H1 (cell line): ENCODE measurements around the gene BTAF1. TPM values are rescaled to one million over a fixed set of nuclear protein-coding genes. Genes with fewer than 3 reads are reported as not detected.

Source experiments
- CTCF ChIA-PET: fragments of 300-600 bp; sonication (Branson Sonifier 250); formaldehyde crosslinking; loops from one replicate; lab custom pipeline; 2021; ENCODE audit not compliant: partially characterized antibody; lab: Charles Lee
- POLR2A ChIA-PET: fragments of 300-600 bp; sonication (Branson Sonifier 250); formaldehyde crosslinking; loops from one replicate; lab custom pipeline; 2021; ENCODE audit warnings: inconsistent platforms; ENCODE audit not compliant: partially characterized antibody; lab: Charles Lee
- DNase-seq, 2 experiments: peaks; one replicate each; pipeline versions ENCODE4 v3.0.0 to v3.0.0-alpha.2; 2010 to 2022; ENCODE audit warnings: low spot score in 2 of 2, low read depth in 1 of 2, mixed read lengths in 1 of 2
- FAIRE-seq: peaks from 2 replicates; lab custom pipeline; 2011; peaks lifted over from hg19 to GRCh38; lab: Jason Lieb, UNC
- H2AFZ ChIP-seq: 2 replicates; pipeline ENCODE4 v1.8.1; 2012; ENCODE audit warnings: low read length, inconsistent platforms
- H2AK5ac ChIP-seq: 2 replicates; pipeline ENCODE4 v1.6.1; 2013; ENCODE audit warnings: low read depth, low read length
- H2BK120ac ChIP-seq: replicated peaks from 2 replicates; pipeline ENCODE3; 2013; ENCODE audit warnings: low read depth, low read length, inconsistent platforms
- H2BK12ac ChIP-seq: 2 replicates; pipeline ENCODE4 v1.6.1; 2013; ENCODE audit warnings: low read depth, low read length
- H2BK15ac ChIP-seq: 2 replicates; pipeline ENCODE4 v1.6.1; 2013; ENCODE audit warnings: low read length
- H2BK20ac ChIP-seq: 2 replicates; pipeline ENCODE4 v1.6.1; 2013; ENCODE audit warnings: low read length
- H2BK5ac ChIP-seq: 2 replicates; pipeline ENCODE4 v1.6.1; 2013; ENCODE audit warnings: low read depth, low read length
- H3K14ac ChIP-seq: 2 replicates; pipeline ENCODE4 v1.6.1; 2013; ENCODE audit warnings: inconsistent platforms; ENCODE audit not compliant: insufficient read length
- H3K18ac ChIP-seq: 2 replicates; pipeline ENCODE4 v1.6.1; 2013; ENCODE audit warnings: low read length; ENCODE audit errors: extremely low read depth
- H3K23ac ChIP-seq: 2 replicates; pipeline ENCODE4 v1.6.1; 2013; ENCODE audit warnings: inconsistent platforms; ENCODE audit not compliant: insufficient read length
- H3K23me2 ChIP-seq: 2 replicates; pipeline ENCODE4 v1.6.1; 2013; ENCODE audit warnings: low read depth, low read length
- H3K27ac ChIP-seq: 2 replicates; pipeline ENCODE4 v1.6.1; 2011; ENCODE audit warnings: low read depth, low read length, inconsistent platforms
- H3K27me3 ChIP-seq, 4 experiments: replicated peaks in 1 of 4; 1 replicate in 1 of 4; 2 replicates in 3 of 4; pipeline versions ENCODE4 v1.6.1 to v1.8.1; 2011 to 2013; ENCODE audit warnings: low read length in 3 of 4, mild to moderate bottlenecking in 3 of 4, inconsistent platforms in 2 of 4, mixed read lengths in 2 of 4, moderate library complexity in 1 of 4; ENCODE audit not compliant: control insufficient read depth in 3 of 4, insufficient read depth in 3 of 4; ENCODE audit errors: extremely low read depth in 1 of 4
- H3K36me3 ChIP-seq, 4 experiments: 2 replicates each; pipeline versions ENCODE4 v1.6.1 to v1.8.1; 2011 to 2013; ENCODE audit warnings: mild to moderate bottlenecking in 4 of 4, low read length in 3 of 4, moderate library complexity in 2 of 4, control low read depth in 1 of 4, inconsistent platforms in 1 of 4; ENCODE audit not compliant: insufficient read depth in 4 of 4, control insufficient read depth in 2 of 4
- H3K4ac ChIP-seq: replicated peaks from 2 replicates; pipeline ENCODE3; 2013; ENCODE audit warnings: low read length, low read depth, mixed read lengths, inconsistent platforms; ENCODE audit not compliant: insufficient read length
- H3K4me1 ChIP-seq, 4 experiments: replicated peaks in 1 of 4; 1 replicate in 1 of 4; 2 replicates in 3 of 4; pipeline versions ENCODE4 v1.6.1 to v1.8.1; 2011 to 2013; ENCODE audit warnings: low read length in 3 of 4, inconsistent platforms in 2 of 4, mixed read lengths in 1 of 4; ENCODE audit not compliant: insufficient read depth in 4 of 4, control insufficient read depth in 3 of 4
- H3K4me2 ChIP-seq, 2 experiments: 2 replicates each; pipeline versions ENCODE4 v1.6.1 to v1.8.1; 2011 to 2013; ENCODE audit warnings: low read depth in 2 of 2, low read length in 2 of 2, control low read depth in 1 of 2, inconsistent platforms in 1 of 2, mild to moderate bottlenecking in 1 of 2; ENCODE audit not compliant: insufficient read depth in 1 of 2
- H3K4me3 ChIP-seq, 4 experiments: fragments of 200-600, 300-600 bp in 1 of 4; sonication (generic), shearing (Covaris generic), sonication (Bioruptor Twin) in 1 of 4; 2 replicates each; pipeline versions ENCODE4 v1.5.1 to v1.8.1; 2011 to 2016; ENCODE audit warnings: low read length in 4 of 4, low read depth in 3 of 4, control low read depth in 2 of 4, inconsistent platforms in 2 of 4, mild to moderate bottlenecking in 2 of 4, mixed read lengths in 1 of 4, moderate library complexity in 1 of 4; ENCODE audit not compliant: insufficient read depth in 2 of 4; ENCODE audit errors: extremely low read depth in 1 of 4
- H3K56ac ChIP-seq: replicated peaks from 2 replicates; pipeline ENCODE3; 2013; ENCODE audit warnings: low read depth, mild to moderate bottlenecking, mixed read lengths, low read length, inconsistent platforms; ENCODE audit not compliant: insufficient read length
- H3K79me1 ChIP-seq: 2 replicates; pipeline ENCODE4 v1.6.1; 2013; ENCODE audit warnings: low read depth, low read length, control low read depth
- H3K79me2 ChIP-seq, 2 experiments: 2 replicates each; pipeline versions ENCODE4 v1.6.1 to v1.8.1; 2012 to 2013; ENCODE audit warnings: low read length in 2 of 2, mild to moderate bottlenecking in 2 of 2, inconsistent platforms in 1 of 2; ENCODE audit not compliant: insufficient read depth in 2 of 2, control insufficient read depth in 1 of 2
- H3K9ac ChIP-seq, 4 experiments: replicated peaks in 1 of 4; 1 replicate in 1 of 4; 2 replicates in 3 of 4; pipeline versions ENCODE4 v1.6.1 to v1.8.1; 2011 to 2013; ENCODE audit warnings: low read depth in 3 of 4, low read length in 3 of 4, control low read depth in 2 of 4, mild to moderate bottlenecking in 2 of 4, moderate library complexity in 2 of 4, inconsistent platforms in 1 of 4; ENCODE audit errors: extremely low read depth in 1 of 4
- H3K9me3 ChIP-seq, 2 experiments: 2 replicates each; pipeline versions ENCODE4 v1.6.1 to v1.8.1; 2012 to 2013; ENCODE audit warnings: mild to moderate bottlenecking in 2 of 2, moderate library complexity in 2 of 2, control low read depth in 1 of 2, inconsistent platforms in 1 of 2, low read depth in 1 of 2, low read length in 1 of 2, mixed read lengths in 1 of 2; ENCODE audit not compliant: insufficient read depth in 2 of 2
- H4K20me1 ChIP-seq, 2 experiments: replicated peaks in 1 of 2; 2 replicates each; pipeline versions ENCODE3 to v1.8.1; 2011 to 2013; ENCODE audit warnings: inconsistent platforms in 2 of 2, low read length in 2 of 2, mild to moderate bottlenecking in 1 of 2; ENCODE audit not compliant: insufficient read depth in 2 of 2, control insufficient read depth in 1 of 2
- H4K5ac ChIP-seq: 2 replicates; pipeline ENCODE4 v1.6.1; 2013; ENCODE audit warnings: low read length, low read depth, mixed read lengths, inconsistent platforms; ENCODE audit not compliant: insufficient read length
- H4K8ac ChIP-seq: 2 replicates; pipeline ENCODE4 v1.8.0; 2013; ENCODE audit warnings: mild to moderate bottlenecking, moderate library complexity, low read length, inconsistent platforms; ENCODE audit not compliant: insufficient read depth; ENCODE audit errors: extremely low read depth
- H4K91ac ChIP-seq: replicated peaks from 2 replicates; pipeline ENCODE3; 2013; ENCODE audit warnings: low read length, mixed read lengths, inconsistent platforms; ENCODE audit not compliant: insufficient read length
- BCL11A ChIP-seq, 2 experiments: IDR thresholded peaks; one replicate each; pipeline ENCODE4 v1.6.1; 2011; ENCODE audit warnings: low read depth in 2 of 2, low read length in 2 of 2, mild to moderate bottlenecking in 2 of 2
- HDAC2 ChIP-seq, 2 experiments: fragments of 300-600 bp in 1 of 2; sonication (generic) in 1 of 2; IDR thresholded peaks; 2 replicates each; pipeline ENCODE4 v1.6.1; 2011 to 2012; ENCODE audit warnings: low read depth in 2 of 2, low read length in 2 of 2, mild to moderate bottlenecking in 2 of 2, moderate library complexity in 2 of 2, borderline replicate concordance in 1 of 2, inconsistent platforms in 1 of 2
- KDM5A ChIP-seq: fragments of 200-600 bp; IDR thresholded peaks from 2 replicates; pipeline ENCODE4 v1.7.1; 2012; ENCODE audit warnings: mild to moderate bottlenecking, low read length, inconsistent platforms, mixed read lengths
- TAF7 ChIP-seq: optimal IDR thresholded peaks from 2 replicates; pipeline ENCODE3; 2011; ENCODE audit warnings: low read depth, mild to moderate bottlenecking, inconsistent platforms, low read length, moderate library complexity, borderline replicate concordance
- WGBS, 2 experiments: shearing (Covaris generic) in 1 of 2; methylation state at CpG; one replicate each; pipeline versions ENCODE4 v1.1.6 to v1.1.7; 2013 to 2015; ENCODE audit warnings: low lambda C conversion rate in 2 of 2, mixed read lengths in 2 of 2, inconsistent platforms in 1 of 2, low coverage in 1 of 2, missing lambda C conversion rate in 1 of 2; ENCODE audit not compliant: insufficient replicate concordance in 2 of 2, insufficient coverage in 1 of 2, insufficient read length in 1 of 2; ENCODE audit errors: extremely low coverage in 1 of 2, missing lambda C conversion rate in 1 of 2; 5-methylcytosine and 5-hydroxymethylcytosine counted together
- polyA plus RNA-seq, 7 experiments: library from polyadenylated mRNA; depleted of rRNA in 3 of 7; stranded (reverse) in 5 of 7; unstranded in 2 of 7; fragments of >200 nt in 5 of 7; fragments of 200-250 nt in 2 of 7; gene quantifications; 1 replicate in 5 of 7; 2 replicates in 1 of 7; 4 replicates in 1 of 7; pipeline versions ENCODE4 v1.2.1 to v1.2.3, GENCODE V29; 2011 to 2013; ENCODE audit warnings: missing spikeins in 2 of 7, mixed read lengths in 2 of 7
- total RNA-seq: library from RNA; stranded (reverse); fragmentation: NEBNext Ultra II Directional; extraction: Animal tissue kit (Norgen Biotek cat#: 25700); gene quantifications from 2 replicates; pipeline ENCODE4 v1.2.1, GENCODE V29; 2021

The BTAF1 gene
- total and polyA plus RNA-seq, 2 of the 8 experiments (the other 6 are each of a cell fraction or from before 2014, with no cell fraction given), result 24.5 to 39.1 TPM

DNA sequence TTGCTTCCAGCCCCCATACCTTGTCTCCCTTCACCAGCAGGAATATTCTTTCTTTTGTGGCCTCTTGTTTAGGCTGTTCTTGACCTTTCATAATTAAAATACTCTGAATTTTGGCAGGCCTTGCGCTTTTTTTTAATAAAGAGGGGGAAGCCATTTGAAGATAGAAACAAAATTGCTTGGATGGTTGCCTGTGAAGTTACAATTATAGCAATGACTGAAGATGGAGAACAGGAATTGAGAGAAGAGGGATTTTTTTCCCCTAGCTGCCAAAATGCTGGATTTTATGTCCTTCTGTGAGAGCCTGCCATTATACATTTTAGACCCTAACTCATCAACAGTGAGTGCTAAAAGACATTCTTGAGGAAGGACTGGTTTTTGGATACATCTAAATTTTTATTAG, 39.0 kb upstream of the BTAF1 start:
- Histone ChIP-seq H3K23me2 (no peaks in the 10 kb centered on the region), H3K79me2 (no peaks in the 10 kb centered on the region), H3K23ac (no peak overlapping the region), H3K27ac (peak overlapping the region; percentile 34; the same call in 1 of the 2 replicates), H3K4me1 (peaks cover 11 to 36% (median 29%) of the 10 kb centered on the region in 4 experiments), H4K5ac (peak overlapping the region; percentile 61), H3K36me3 (no peaks in the 10 kb centered on the region), H3K9ac (no peak overlapping the region), H3K4me3 (no peak overlapping the region), H3K4ac (peak overlapping the region; percentile 96), H4K91ac (peak overlapping the region; percentile 96), H2BK5ac (peak overlapping the region; percentile 77; the same call in 1 of the 2 replicates), H3K4me2 (peak overlapping the region; percentile 46 to 52; a peak in 3 of 4 replicates), H3K18ac (0 out of 2 replicates have a peak overlapping the region, but pooled peaks have one; percentile 76), H4K8ac (no peak overlapping the region), H3K27me3 (no peaks in the 10 kb centered on the region), H2AK5ac (peak overlapping the region; percentile 84), H3K56ac (peak overlapping the region; percentile 62), H2BK12ac (peak overlapping the region; percentile 96; the same call in 1 of the 2 replicates), H3K79me1 (no peaks in the 10 kb centered on the region), H2BK20ac (peak overlapping the region; percentile 94; the same call in 1 of the 2 replicates), H4K20me1 (no peaks in the 10 kb centered on the region), H3K14ac (peak overlapping the region; percentile 98), H2BK15ac (no peak overlapping the region; the same call in 1 of the 2 replicates), H3K9me3 (no peaks in the 10 kb centered on the region), H2AFZ (no peak overlapping the region), H2BK120ac (peak overlapping the region; percentile 99)
- WGBS, 2 experiments, result 88% methylated on average over 1 of the region's 1 CpG; no CpG with 5 or more reads in 1 of the 2 experiments
- CTCF ChIA-PET, result interaction anchor here (1.2 to 3.0 kb wide), 2 partner anchors 24 to 28 kb away, joined by 6 to 10 read pairs; partner anchors contain the start of gene FGFBP3
- FAIRE-seq (no peak), DNase-seq (no peak)
- TF ChIP-seq HDAC2 (IDR thresholded peaks at IDR 0.05; ENCODE audit: borderline replicate concordance in 1 of 2, low read depth in 2 of 2, low read length in 2 of 2), result no peak
- TF ChIP-seq BCL11A (IDR thresholded peaks at IDR 0.05; ENCODE audit: low read depth in 2 of 2, low read length in 2 of 2), result no peak
- no peak for TF ChIP-seq KDM5A
- TF ChIP-seq TAF7, result no peak
- POLR2A ChIA-PET, result interaction anchor here (1.0 to 3.4 kb wide), 4 partner anchors 9 to 23 kb away, joined by 3 to 22 read pairs (median 5); partner anchors contain the start of gene FGFBP3
